Vagina (tissue), 2 donors: ENCODE data around the gene NEK7.

Source experiments
- POLR2A ChIP-seq, 2 donors: fragments of 450-650 bp; IDR thresholded peaks; one replicate each; pipeline ENCODE4 v1.6.1; 2017; ENCODE audit warnings: antibody characterized with exemption in 2 of 2, mild to moderate bottlenecking in 2 of 2, moderate library complexity in 2 of 2
- POLR2AphosphoS5 ChIP-seq, 2 donors: sonication (generic); formaldehyde crosslinking; IDR thresholded peaks; one replicate each; pipeline ENCODE4 v1.9.0; 2017; ENCODE audit warnings: antibody characterized with exemption in 2 of 2, mild to moderate bottlenecking in 2 of 2, low read depth in 1 of 2; ENCODE audit not compliant: insufficient read depth in 1 of 2
- TF ChIP-seq, protein P1 (sequence below), 3 experiments: fragments of 450-650 bp in 2 of 3; fragments of 200-600 bp in 1 of 3; sonication (generic) in 1 of 3; IDR thresholded peaks; one replicate each; pipeline ENCODE4 v1.5.1; 2017 to 2019; ENCODE audit warnings: antibody characterized with exemption in 3 of 3, mild to moderate bottlenecking in 2 of 3, moderate library complexity in 2 of 3

DNA sequence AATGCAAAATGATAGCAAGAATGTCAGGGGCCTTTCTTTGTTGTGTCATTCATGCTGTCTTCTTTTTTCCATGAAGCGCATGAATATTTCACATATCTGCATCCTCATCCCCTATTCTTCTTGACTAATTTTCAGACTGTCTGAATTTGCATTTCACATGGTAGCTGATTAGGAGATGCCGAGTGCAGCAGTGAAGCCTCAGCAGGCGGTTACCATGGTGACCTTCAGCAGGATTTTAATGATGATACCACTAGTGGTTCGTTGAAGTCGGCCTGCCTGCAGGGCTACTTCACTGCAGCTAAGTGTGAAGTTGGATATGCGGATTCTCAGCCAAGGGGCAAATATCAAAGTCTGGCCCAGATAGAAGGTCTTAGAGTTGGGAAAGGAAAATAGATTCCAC is 141.8 kb downstream of the NEK7 start:
- no peak for TF ChIP-seq POLR2AphosphoS5 (IDR thresholded peaks at IDR 0.05; ENCODE audit: insufficient read depth in 1 of 2, low read depth in 1 of 2)
- TF ChIP-seq, protein P1, sequence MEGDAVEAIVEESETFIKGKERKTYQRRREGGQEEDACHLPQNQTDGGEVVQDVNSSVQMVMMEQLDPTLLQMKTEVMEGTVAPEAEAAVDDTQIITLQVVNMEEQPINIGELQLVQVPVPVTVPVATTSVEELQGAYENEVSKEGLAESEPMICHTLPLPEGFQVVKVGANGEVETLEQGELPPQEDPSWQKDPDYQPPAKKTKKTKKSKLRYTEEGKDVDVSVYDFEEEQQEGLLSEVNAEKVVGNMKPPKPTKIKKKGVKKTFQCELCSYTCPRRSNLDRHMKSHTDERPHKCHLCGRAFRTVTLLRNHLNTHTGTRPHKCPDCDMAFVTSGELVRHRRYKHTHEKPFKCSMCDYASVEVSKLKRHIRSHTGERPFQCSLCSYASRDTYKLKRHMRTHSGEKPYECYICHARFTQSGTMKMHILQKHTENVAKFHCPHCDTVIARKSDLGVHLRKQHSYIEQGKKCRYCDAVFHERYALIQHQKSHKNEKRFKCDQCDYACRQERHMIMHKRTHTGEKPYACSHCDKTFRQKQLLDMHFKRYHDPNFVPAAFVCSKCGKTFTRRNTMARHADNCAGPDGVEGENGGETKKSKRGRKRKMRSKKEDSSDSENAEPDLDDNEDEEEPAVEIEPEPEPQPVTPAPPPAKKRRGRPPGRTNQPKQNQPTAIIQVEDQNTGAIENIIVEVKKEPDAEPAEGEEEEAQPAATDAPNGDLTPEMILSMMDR (IDR thresholded peaks at IDR 0.05): no peak
- no peak for TF ChIP-seq POLR2A (IDR thresholded peaks at IDR 0.05)
